GM21717 (cell line): Measurements from ENCODE around the gene LRRC14B.
A peak's percentile ranks its signal among the peaks of the same experiment; 100 is the strongest.

Experiments used
- ATAC-seq: cut with Tn5 transposase; IDR thresholded peaks from one replicate; pipeline ENCODE4 v1.9.1; 2021; ENCODE audit warnings: mild to moderate bottlenecking, moderate library complexity; ENCODE audit not compliant: unreplicated experiment

LRRC14B gene

GRCh38 chr5:191036-191948 is at the start of gene LRRC14B:
Gene LRRC14B, plus strand, starts transcription at chr5:191495. Its CDS starts 44 bp downstream, at chr5:191539.
- ATAC-seq: peak; percentile 42

GRCh38 chr5:141761-142160 is 49.5 kb upstream of the LRRC14B start:
- ATAC-seq: no peak

- ATAC-seq: no peak
Measured at GRCh38 chr5:142246-142810, 49.0 kb upstream of the LRRC14B start.

- no peak for ATAC-seq
Measured at GRCh38 chr5:143041-143440, 48.3 kb upstream of the LRRC14B start.

- no peak for ATAC-seq
Measured at GRCh38 chr5:144941-145340, 46.4 kb upstream of the LRRC14B start.

GRCh38 chr5:145585-146323 is 45.5 kb upstream of the LRRC14B start:
- no peak for ATAC-seq

GRCh38 chr5:147751-148150 is 43.5 kb upstream of the LRRC14B start:
- ATAC-seq: no peak

- ATAC-seq: no peak
Measured at GRCh38 chr5:149745-150485, 41.4 kb upstream of the LRRC14B start.

- ATAC-seq: no peak
Measured at GRCh38 chr5:150746-151145, 40.5 kb upstream of the LRRC14B start.

- ATAC-seq: no peak
Measured at GRCh38 chr5:152077-152476, 39.2 kb upstream of the LRRC14B start.

GRCh38 chr5:153256-153655 is 38.0 kb upstream of the LRRC14B start:
- no peak for ATAC-seq

- ATAC-seq: no peak
Measured at GRCh38 chr5:154236-154635, 37.1 kb upstream of the LRRC14B start.

GRCh38 chr5:154826-155225 is 36.5 kb upstream of the LRRC14B start:
- ATAC-seq: no peak

GRCh38 chr5:155651-156410 is 35.5 kb upstream of the LRRC14B start:
- no peak for ATAC-seq

GRCh38 chr5:156411-157072 is 34.8 kb upstream of the LRRC14B start:
- no peak for ATAC-seq

GRCh38 chr5:157126-157715 is 34.1 kb upstream of the LRRC14B start:
- no peak for ATAC-seq

GRCh38 chr5:157801-158200 is 33.5 kb upstream of the LRRC14B start:
- ATAC-seq: no peak

- ATAC-seq: no peak
Measured at GRCh38 chr5:158807-159447, 32.4 kb upstream of the LRRC14B start.
